ACC112 (cell line): Measurements from ENCODE around the gene SDK1.

Source experiments
- H2AFZ ChIP-seq: fragments of 200-600 bp; sonication (generic); one replicate; pipeline ENCODE4 v1.6.0; 2017; ENCODE audit warnings: antibody characterized with exemption, low read length; ENCODE audit not compliant: unreplicated experiment
- H3K27ac ChIP-seq: fragments of 200-600 bp; sonication (generic); 2 replicates; pipeline ENCODE4 v1.5.1; 2014; ENCODE audit warnings: low read depth, mild to moderate bottlenecking, antibody characterized with exemption, low read length, moderate library complexity
- H3K27me3 ChIP-seq: fragments of 200-600 bp; sonication (generic); 2 replicates; pipeline ENCODE4 v1.6.1; 2014; ENCODE audit warnings: mild to moderate bottlenecking, antibody characterized with exemption, low read length, moderate library complexity, mixed read lengths; ENCODE audit not compliant: insufficient read depth
- H3K36me3 ChIP-seq: fragments of 200-600 bp; sonication (generic); 2 replicates; pipeline ENCODE4 v1.6.1; 2016; ENCODE audit warnings: mild to moderate bottlenecking, antibody characterized with exemption, low read length, moderate library complexity, mixed read lengths; ENCODE audit not compliant: insufficient read depth
- H3K4me1 ChIP-seq: fragments of 200-600 bp; sonication (generic); one replicate; pipeline ENCODE4 v1.6.1; 2016; ENCODE audit warnings: low read length, mixed read lengths; ENCODE audit not compliant: insufficient read depth, unreplicated experiment, control insufficient read depth
- H3K4me3 ChIP-seq: fragments of 200-600 bp; sonication (generic); 2 replicates; pipeline ENCODE4 v1.5.1; 2014; ENCODE audit warnings: mild to moderate bottlenecking, low read depth, low read length
- H3K79me2 ChIP-seq: fragments of 200-600 bp; sonication (generic); one replicate; pipeline ENCODE4 v1.6.0; 2016; ENCODE audit warnings: low read length; ENCODE audit not compliant: control insufficient read depth, unreplicated experiment, insufficient read depth

SDK1 gene

DNA sequence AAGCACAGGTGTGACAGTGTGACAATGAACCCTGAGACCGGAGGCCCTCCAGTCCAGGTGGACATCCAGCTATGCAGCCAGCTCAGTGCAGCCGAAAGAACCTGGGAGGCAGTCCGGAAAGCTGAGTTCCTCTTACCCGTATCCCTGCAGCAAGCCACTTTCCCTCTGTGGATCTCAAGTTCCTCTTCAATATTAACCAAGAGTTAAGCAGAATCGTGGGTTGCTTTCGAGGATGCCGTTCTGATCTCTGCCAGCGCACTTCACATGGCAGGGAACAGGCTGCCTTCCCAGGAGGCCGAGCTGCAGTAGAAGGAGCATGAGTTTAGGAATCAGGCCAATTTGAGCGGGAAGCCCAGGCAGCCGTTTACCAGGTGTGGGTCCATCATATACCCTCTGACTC lies 591.6 kb downstream of the SDK1 start:
- no peak overlapping the region for H3K4me3 ChIP-seq
- H3K27me3 ChIP-seq: no peaks in the 10 kb centered on the region
- H3K4me1 ChIP-seq: no peaks in the 10 kb centered on the region
- no peak overlapping the region for H2AFZ ChIP-seq
- no peak overlapping the region for H3K27ac ChIP-seq
- no peaks in the 10 kb centered on the region for H3K79me2 ChIP-seq
- no peaks in the 10 kb centered on the region for H3K36me3 ChIP-seq

DNA sequence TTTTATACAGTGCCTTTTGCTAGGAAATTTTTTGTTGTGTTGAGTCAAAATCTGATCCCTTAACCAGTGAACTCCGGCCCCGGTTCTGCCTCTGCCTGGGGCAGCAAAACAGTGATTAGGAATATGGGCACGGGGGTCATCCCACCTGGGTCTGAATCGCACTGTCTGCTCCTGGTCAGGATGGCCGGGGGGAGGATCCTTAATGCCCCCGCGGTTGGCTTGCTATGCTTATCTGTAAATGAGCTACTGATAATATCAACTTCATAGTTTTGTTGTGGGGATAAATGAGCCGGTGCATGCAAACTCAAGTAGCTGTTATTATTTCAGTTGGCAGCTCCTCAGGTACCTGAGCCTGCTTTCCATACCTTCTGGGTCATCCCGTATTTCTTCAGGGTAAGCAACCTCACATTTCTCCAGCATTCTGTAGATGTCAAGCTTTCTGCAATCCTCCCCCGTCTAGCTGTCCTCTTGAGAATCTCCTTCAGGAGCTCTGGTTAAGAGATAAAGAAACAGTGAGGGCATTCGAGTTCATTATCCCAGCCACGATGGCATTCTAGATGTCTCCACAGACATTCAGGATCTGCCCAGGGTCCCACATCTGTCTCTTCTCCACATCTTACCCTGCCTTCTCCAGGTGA lies 592.2 kb downstream of the SDK1 start:
- Histone ChIP-seq H3K27me3 (no peaks in the 10 kb centered on the region), H3K79me2 (no peaks in the 10 kb centered on the region), H3K27ac (no peak overlapping the region), H3K4me1 (no peaks in the 10 kb centered on the region), H3K36me3 (no peaks in the 10 kb centered on the region), H3K4me3 (no peak overlapping the region), H2AFZ (no peak overlapping the region)

DNA sequence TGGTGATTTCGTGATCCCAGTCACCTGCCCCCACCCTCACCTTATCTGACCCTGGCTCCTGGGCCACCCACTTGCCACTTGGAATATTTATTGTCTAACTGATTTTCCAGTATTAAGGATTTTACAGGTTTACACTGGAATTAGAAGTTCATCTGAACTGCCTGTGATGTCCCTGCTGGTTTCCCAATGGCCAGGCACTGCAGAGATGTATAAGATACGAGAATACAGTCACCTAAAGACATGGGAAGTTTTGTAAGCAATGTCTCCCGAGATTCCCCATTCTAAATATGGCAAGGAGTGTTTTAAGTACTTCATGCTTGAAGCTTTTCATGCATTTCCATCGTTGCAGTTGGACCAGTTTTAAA lies 592.7 kb downstream of the SDK1 start:
- Histone ChIP-seq H3K27me3 (no peaks in the 10 kb centered on the region), H3K36me3 (no peaks in the 10 kb centered on the region), H3K27ac (no peak overlapping the region), H3K4me1 (no peaks in the 10 kb centered on the region), H3K79me2 (no peaks in the 10 kb centered on the region), H2AFZ (no peak overlapping the region), H3K4me3 (no peak overlapping the region)

DNA sequence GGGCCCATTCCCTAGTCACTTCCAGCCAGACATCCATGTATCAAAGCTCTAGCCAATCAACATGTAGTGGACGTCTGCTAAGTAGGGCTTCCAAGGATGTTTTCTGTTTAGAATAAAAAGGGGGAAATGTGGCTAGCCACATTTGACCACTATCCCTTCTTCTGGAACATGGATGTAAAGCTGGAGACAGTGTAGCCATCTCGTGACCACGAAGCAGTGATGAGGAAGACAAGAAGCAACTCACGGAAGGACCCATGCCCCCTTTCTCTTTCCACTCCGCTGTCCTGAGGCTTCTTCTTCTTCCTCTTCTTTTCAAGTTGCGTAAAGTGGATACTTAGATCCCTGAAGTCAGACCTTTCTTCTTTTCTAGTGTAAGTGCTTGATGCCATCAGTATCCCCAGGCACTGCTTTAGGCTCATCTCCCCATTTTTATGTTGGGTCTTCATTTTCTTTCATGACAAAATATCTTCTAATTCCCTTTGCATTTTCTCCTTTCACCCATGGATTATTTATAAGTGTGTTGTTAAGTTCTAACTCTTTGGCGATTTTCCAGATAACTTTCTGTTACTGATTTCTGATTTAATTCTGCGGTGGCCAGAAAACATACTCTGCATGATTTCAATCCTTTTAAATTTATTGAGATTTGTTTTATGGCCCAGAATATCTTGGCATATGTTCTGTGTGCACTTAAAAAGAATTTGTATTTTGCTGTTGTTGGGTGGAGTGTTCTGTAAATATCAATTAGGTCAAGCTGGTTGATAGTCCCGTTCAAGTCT lies 594.5 kb downstream of the SDK1 start:
- no peaks in the 10 kb centered on the region for H3K27me3 ChIP-seq
- H3K36me3 ChIP-seq: no peaks in the 10 kb centered on the region
- no peak overlapping the region for H3K4me3 ChIP-seq
- no peaks in the 10 kb centered on the region for H3K79me2 ChIP-seq
- no peak overlapping the region for H3K27ac ChIP-seq
- H3K4me1 ChIP-seq: no peaks in the 10 kb centered on the region
- H2AFZ ChIP-seq: no peak overlapping the region

DNA sequence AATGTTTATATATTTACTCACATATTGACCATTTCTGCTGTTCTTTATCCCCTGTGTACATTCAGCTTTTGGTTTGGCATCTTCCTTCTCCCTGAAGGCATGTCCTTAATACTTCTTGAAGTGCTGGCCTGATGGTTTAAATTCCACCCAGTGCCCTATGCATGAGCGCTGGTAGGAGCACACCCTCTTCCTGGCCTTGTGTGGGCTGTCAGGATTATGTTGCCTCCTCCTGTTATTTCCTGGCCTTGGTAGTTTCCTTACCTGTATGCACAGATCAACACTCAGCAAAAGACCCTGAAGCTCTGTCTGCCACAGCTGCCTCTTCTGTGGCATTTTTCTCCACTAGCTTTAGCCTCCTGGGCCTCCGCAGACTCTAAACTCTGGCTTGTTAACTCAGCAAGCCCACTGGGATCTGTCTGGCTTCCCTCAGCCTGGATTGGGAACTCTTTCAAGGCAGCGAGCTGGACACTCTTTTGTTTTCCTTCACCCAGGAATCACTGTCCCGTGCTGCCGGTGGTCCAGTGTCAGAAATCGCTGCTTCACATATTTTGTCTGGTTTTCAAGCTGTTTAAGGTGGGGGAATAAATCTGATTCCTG lies 595.2 kb downstream of the SDK1 start:
- Histone ChIP-seq H2AFZ (no peak overlapping the region), H3K36me3 (no peaks in the 10 kb centered on the region), H3K4me3 (no peak overlapping the region), H3K79me2 (no peaks in the 10 kb centered on the region), H3K4me1 (no peaks in the 10 kb centered on the region), H3K27me3 (no peaks in the 10 kb centered on the region), H3K27ac (no peak overlapping the region)

DNA sequence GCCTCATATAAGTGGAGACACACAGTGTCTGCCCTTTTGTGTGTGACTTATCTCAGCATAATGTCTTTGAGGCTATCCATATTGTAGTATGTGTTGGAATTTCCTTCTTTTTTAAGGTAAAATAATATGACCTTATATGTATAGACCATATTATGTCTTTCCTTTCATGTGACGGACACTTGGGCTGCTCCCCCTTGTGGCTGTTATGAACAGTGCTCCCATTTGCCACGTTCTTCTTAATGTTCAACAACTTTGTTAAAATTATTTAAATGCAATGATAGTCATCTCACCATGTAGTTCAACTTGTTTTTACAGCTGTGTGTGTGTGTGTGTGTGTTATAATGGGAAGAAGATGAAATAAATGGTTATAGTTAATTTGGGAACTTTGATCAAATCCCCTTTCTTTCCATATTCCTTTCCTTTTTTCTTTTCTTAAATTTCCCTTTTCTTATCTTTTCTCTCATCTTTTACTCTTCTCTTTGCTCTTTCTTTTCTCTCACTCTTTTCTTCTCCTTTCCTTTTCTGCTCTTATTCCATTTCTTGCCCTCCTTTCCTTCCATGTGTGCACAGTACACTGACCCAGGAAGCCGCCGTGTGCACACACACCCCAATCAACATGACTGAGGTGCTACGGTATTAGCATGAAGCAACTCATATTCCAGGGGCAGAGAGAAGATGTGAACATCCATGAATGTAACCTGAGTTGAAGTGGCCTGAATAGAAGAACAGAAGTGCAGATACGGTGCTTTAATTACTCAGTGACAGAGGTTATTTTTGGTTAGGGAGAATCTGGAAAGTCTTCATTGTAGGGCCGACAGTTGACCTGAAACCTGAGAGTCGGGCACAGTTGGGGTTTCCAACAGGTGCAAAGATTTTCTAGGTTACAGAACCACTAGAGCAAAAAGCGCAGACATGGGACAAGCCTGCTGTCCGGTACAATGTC lies 596.6 kb downstream of the SDK1 start:
- no peaks in the 10 kb centered on the region for H3K4me1 ChIP-seq
- no peak overlapping the region for H2AFZ ChIP-seq
- H3K79me2 ChIP-seq: no peaks in the 10 kb centered on the region
- no peaks in the 10 kb centered on the region for H3K27me3 ChIP-seq
- H3K27ac ChIP-seq: no peak overlapping the region
- H3K36me3 ChIP-seq: no peaks in the 10 kb centered on the region
- H3K4me3 ChIP-seq: no peak overlapping the region

DNA sequence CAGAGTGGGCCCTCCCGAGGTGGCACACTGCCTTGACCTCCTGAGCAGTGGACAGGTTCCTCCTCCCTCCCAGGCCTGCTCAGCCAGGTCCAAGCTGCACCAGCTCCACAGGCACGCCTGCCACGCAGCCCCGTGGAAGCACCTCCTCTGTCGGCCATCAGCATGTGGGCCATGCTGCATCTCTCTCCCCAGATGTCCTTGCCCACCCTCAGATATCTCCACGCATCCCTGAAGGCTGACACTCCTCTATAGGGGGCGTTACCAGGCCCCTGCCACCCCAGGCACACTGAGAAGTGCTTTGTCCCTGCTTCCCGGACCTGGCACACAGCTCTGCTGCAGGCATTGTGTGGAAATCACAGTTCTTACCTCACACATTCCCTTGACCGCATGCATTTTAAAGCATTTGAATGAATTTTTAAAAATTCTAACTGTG lies 598.5 kb downstream of the SDK1 start:
- H3K79me2 ChIP-seq: no peaks in the 10 kb centered on the region
- H2AFZ ChIP-seq: no peak overlapping the region
- no peaks in the 10 kb centered on the region for H3K4me1 ChIP-seq
- H3K27me3 ChIP-seq: no peaks in the 10 kb centered on the region
- no peak overlapping the region for H3K4me3 ChIP-seq
- H3K36me3 ChIP-seq: no peaks in the 10 kb centered on the region
- H3K27ac ChIP-seq: no peak overlapping the region

DNA sequence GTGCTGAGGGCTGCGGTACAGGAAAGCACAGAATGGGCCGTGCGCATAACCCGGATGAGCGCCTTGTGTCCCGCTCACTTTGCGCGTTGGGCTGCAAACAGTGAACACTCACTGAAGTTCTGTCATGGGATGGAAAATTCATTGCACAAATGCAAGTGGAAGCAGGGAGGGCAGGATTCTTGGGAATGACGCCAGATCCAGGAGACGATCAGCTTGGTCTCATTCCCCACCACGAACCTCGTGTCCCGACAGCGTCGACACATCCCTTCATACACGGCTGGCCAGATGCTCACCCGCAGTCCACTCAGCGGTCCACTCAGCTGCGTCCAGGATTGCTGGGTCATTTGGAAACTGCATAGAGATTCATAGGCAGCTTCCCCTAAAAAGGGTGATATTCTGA lies 607.1 kb downstream of the SDK1 start:
- H2AFZ ChIP-seq: no peak overlapping the region
- H3K4me1 ChIP-seq: peaks cover 3% of the 10 kb centered on the region
- H3K4me3 ChIP-seq: no peak overlapping the region
- no peaks in the 10 kb centered on the region for H3K79me2 ChIP-seq
- no peaks in the 10 kb centered on the region for H3K36me3 ChIP-seq
- H3K27ac ChIP-seq: no peak overlapping the region
- no peaks in the 10 kb centered on the region for H3K27me3 ChIP-seq

DNA sequence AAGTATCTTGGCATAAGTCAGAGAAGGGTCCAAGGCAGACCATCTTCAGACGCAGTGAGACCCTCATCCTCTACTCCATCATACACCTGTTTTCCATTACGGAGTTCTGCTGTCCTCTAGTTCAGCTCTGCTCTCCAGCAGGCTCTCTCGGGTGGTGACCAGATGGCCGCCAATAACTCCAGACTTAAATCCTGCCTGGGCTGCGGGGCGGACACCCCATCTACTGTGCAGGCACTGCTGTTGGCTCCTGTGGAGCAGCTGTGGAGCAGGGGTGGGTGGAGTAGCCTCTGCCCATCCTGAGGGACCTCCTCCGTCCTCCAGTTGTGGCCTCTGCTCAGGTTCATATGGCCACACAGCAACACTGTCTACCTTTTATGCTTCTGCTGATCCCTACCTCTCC lies 608.1 kb downstream of the SDK1 start:
- Histone ChIP-seq H2AFZ (no peak overlapping the region), H3K4me3 (no peak overlapping the region), H3K79me2 (no peaks in the 10 kb centered on the region), H3K36me3 (no peaks in the 10 kb centered on the region), H3K27me3 (no peaks in the 10 kb centered on the region), H3K4me1 (peaks cover 3% of the 10 kb centered on the region), H3K27ac (no peak overlapping the region)

DNA sequence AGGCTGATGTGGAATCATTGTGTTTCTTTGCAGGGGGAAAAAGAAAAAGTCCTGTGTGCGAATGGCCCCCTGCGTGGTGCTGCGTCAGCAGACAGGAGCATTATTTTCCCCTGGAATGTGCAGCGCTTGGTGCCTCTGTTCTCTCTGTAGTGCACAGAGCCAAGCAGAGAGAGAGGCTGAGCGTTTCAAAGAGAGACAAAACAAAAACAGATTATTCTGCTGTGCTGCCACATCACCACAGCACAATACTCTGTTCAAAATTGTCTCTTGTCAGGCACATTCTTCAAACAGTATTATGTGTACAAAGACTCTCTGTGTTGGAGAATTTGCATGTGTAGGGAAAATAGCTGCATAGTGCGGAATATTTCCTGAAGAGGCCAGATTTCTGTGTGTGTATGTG lies 609.0 kb downstream of the SDK1 start:
- Histone ChIP-seq H3K27ac (no peak overlapping the region), H3K36me3 (no peaks in the 10 kb centered on the region), H3K27me3 (no peaks in the 10 kb centered on the region), H2AFZ (no peak overlapping the region), H3K4me1 (peaks cover 3% of the 10 kb centered on the region), H3K4me3 (no peak overlapping the region), H3K79me2 (no peaks in the 10 kb centered on the region)
